ENCODE measurements around the gene PRKCE. TPM values are rescaled to one million over a fixed set of nuclear protein-coding genes. Genes with fewer than 3 reads are reported as not detected.

The PRKCE gene
- total RNA-seq, 1 experiment from 2014 or later, result 12.1 TPM

- ChIA-PET CTCF (interaction anchor here (1.1 to 1.9 kb wide), 2 partner anchors 37 to 72 kb away, joined by 3 to 8 read pairs; no protein-coding TSS in a partner anchor), POLR2A (interaction anchor here (0.6 to 2.1 kb wide), 7 partner anchors 18 to 201 kb away, joined by 3 to 9 read pairs (median 4); no protein-coding TSS in a partner anchor)
- Mint-ChIP-seq H3K36me3 (ENCODE audit: insufficient read depth, unreplicated experiment) (no peaks in the 10 kb centered on the region), H3K9me3 (ENCODE audit: unreplicated experiment) (no peaks in the 10 kb centered on the region), H3K4me3 (ENCODE audit: unreplicated experiment) (no peak overlapping the region), H3K27ac (ENCODE audit: low read depth, unreplicated experiment) (peak overlapping the region; percentile 75), H3K27me3 (ENCODE audit: insufficient read depth, unreplicated experiment) (no peaks in the 10 kb centered on the region), H3K4me1 (ENCODE audit: insufficient read depth, unreplicated experiment) (peaks cover 25% of the 10 kb centered on the region)
- TF ChIP-seq CTCF (IDR thresholded peaks at IDR 0.05; ENCODE audit: unreplicated experiment), result no peak
- BruUV-seq (replicated peaks), result no TSS peak
- no peak for DNase-seq (ENCODE audit: unreplicated experiment)
- intact Hi-C loops (cut with micrococcal nuclease), result no loop called here
Observed at GRCh38 chr2:46135228-46135855, 483.9 kb downstream of the PRKCE start.

GRCh38 chr2:46135958-46136357, 484.5 kb downstream of the PRKCE start:
- no peaks in the 10 kb centered on the region for H3K36me3 Mint-ChIP-seq (ENCODE audit: insufficient read depth, unreplicated experiment)
- H3K4me3 Mint-ChIP-seq (ENCODE audit: unreplicated experiment), result no peak overlapping the region
- no peak for TF ChIP-seq CTCF (IDR thresholded peaks at IDR 0.05; ENCODE audit: unreplicated experiment)
- no peaks in the 10 kb centered on the region for H3K9me3 Mint-ChIP-seq (ENCODE audit: unreplicated experiment)
- ChIA-PET POLR2A (interaction anchor here (0.6 to 1.1 kb wide), 3 partner anchors 15 to 191 kb away, joined by 3 to 4 read pairs (median 3); no protein-coding TSS in a partner anchor), CTCF (interaction anchor here (1.9 kb wide), 1 partner anchor 73 kb away, joined by 8 read pairs; no protein-coding TSS in a partner anchor)
- H3K27ac Mint-ChIP-seq (ENCODE audit: low read depth, unreplicated experiment), result no peak overlapping the region
- DNase-seq (ENCODE audit: unreplicated experiment), result no peak
- BruUV-seq (replicated peaks), result no TSS peak
- H3K4me1 Mint-ChIP-seq (ENCODE audit: insufficient read depth, unreplicated experiment), result peaks cover 25% of the 10 kb centered on the region
- intact Hi-C loops (cut with micrococcal nuclease), result no loop called here
- H3K27me3 Mint-ChIP-seq (ENCODE audit: insufficient read depth, unreplicated experiment), result no peaks in the 10 kb centered on the region

- ChIA-PET CTCF (no interaction called here), POLR2A (interaction anchor here (0.6 kb wide), 2 partner anchors 14 to 17 kb away, joined by 3 read pairs; no protein-coding TSS in a partner anchor)
- no TSS peak for BruUV-seq (replicated peaks)
- intact Hi-C loops (cut with micrococcal nuclease), result no loop called here
- H3K4me3 Mint-ChIP-seq (ENCODE audit: unreplicated experiment), result no peak overlapping the region
- peaks cover 25% of the 10 kb centered on the region for H3K4me1 Mint-ChIP-seq (ENCODE audit: insufficient read depth, unreplicated experiment)
- TF ChIP-seq CTCF (IDR thresholded peaks at IDR 0.05; ENCODE audit: unreplicated experiment), result no peak
- no peak for DNase-seq (ENCODE audit: unreplicated experiment)
- no peak overlapping the region for H3K27ac Mint-ChIP-seq (ENCODE audit: low read depth, unreplicated experiment)
- no peaks in the 10 kb centered on the region for H3K27me3 Mint-ChIP-seq (ENCODE audit: insufficient read depth, unreplicated experiment)
- H3K9me3 Mint-ChIP-seq (ENCODE audit: unreplicated experiment), result no peaks in the 10 kb centered on the region
- no peaks in the 10 kb centered on the region for H3K36me3 Mint-ChIP-seq (ENCODE audit: insufficient read depth, unreplicated experiment)
Observed at GRCh38 chr2:46136481-46136880, 485.0 kb downstream of the PRKCE start.

GRCh38 chr2:46136953-46137352, 485.5 kb downstream of the PRKCE start:
- H3K4me1 Mint-ChIP-seq (ENCODE audit: insufficient read depth, unreplicated experiment), result peaks cover 25% of the 10 kb centered on the region
- no peak for DNase-seq (ENCODE audit: unreplicated experiment)
- no peaks in the 10 kb centered on the region for H3K27me3 Mint-ChIP-seq (ENCODE audit: insufficient read depth, unreplicated experiment)
- ChIA-PET POLR2A (interaction anchor here (0.6 to 0.7 kb wide), 3 partner anchors 14 to 28 kb away, joined by 3 read pairs; no protein-coding TSS in a partner anchor), CTCF (no interaction called here)
- intact Hi-C loops (cut with micrococcal nuclease), result no loop called here
- TF ChIP-seq CTCF (IDR thresholded peaks at IDR 0.05; ENCODE audit: unreplicated experiment), result no peak
- no peak overlapping the region for H3K4me3 Mint-ChIP-seq (ENCODE audit: unreplicated experiment)
- BruUV-seq (replicated peaks), result no TSS peak
- H3K9me3 Mint-ChIP-seq (ENCODE audit: unreplicated experiment), result no peaks in the 10 kb centered on the region
- H3K36me3 Mint-ChIP-seq (ENCODE audit: insufficient read depth, unreplicated experiment), result no peaks in the 10 kb centered on the region
- no peak overlapping the region for H3K27ac Mint-ChIP-seq (ENCODE audit: low read depth, unreplicated experiment)

All from MCF 10A (cell line).